IMR-90 (cell line): Measurements from ENCODE around the gene JADE2. TPM values are rescaled to one million over a fixed set of nuclear protein-coding genes. Genes with fewer than 3 reads are reported as not detected.

ENCODE experiments used
- ATAC-seq: fragments of 200-7000 bp; cut with Tn5 transposase; 2 replicates; pipeline ENCODE4 v1.9.1; 2020; ENCODE audit warnings: low read depth, mild to moderate bottlenecking, moderate library complexity
- BruUV-seq: library from RNA; stranded (reverse); fragments of 400-500 nt; replicated peaks from 2 replicates; lab custom pipeline; 2021; lab: Mats Ljungman, UMichigan
- CTCF ChIA-PET: fragments of 300-600 bp; formaldehyde crosslinking; extraction: SDS; loops from one replicate; lab custom pipeline; 2021; ENCODE audit warnings: antibody characterized with exemption; lab: Yijun Ruan, JAX
- POLR2A ChIA-PET: fragments of 300-600 bp; sonication (Branson Sonifier 250); formaldehyde crosslinking; loops from one replicate; lab custom pipeline; 2022; ENCODE audit warnings: antibody characterized with exemption; ENCODE audit not compliant: unreplicated experiment; lab: Charles Lee
- DNase-seq: peaks from one replicate; pipeline ENCODE4 v3.0.0; 2013
- H2AFZ ChIP-seq: replicated peaks from 2 replicates; pipeline ENCODE3; 2013; ENCODE audit warnings: low read length, mild to moderate bottlenecking; ENCODE audit not compliant: poor library complexity
- H2AK5ac ChIP-seq: 2 replicates; pipeline ENCODE4 v1.6.1; 2013; ENCODE audit warnings: low read depth, low read length, inconsistent platforms
- H2AK9ac ChIP-seq: replicated peaks from 2 replicates; pipeline ENCODE3; 2013; ENCODE audit warnings: mild to moderate bottlenecking, low read depth, low read length, moderate library complexity; ENCODE audit not compliant: poor library complexity
- H2BK120ac ChIP-seq: 2 replicates; pipeline ENCODE4 v1.6.1; 2013; ENCODE audit warnings: low read depth, low read length, inconsistent platforms
- H2BK15ac ChIP-seq: 3 replicates; pipeline ENCODE4 v1.6.1; 2013; ENCODE audit warnings: low read depth, low read length, inconsistent platforms
- H2BK20ac ChIP-seq: 2 replicates; pipeline ENCODE4 v1.6.1; 2013; ENCODE audit warnings: low read depth, mild to moderate bottlenecking, inconsistent platforms, low read length, moderate library complexity
- H2BK5ac ChIP-seq: 2 replicates; pipeline ENCODE4 v1.6.1; 2013; ENCODE audit warnings: mild to moderate bottlenecking, low read depth, low read length, inconsistent platforms; ENCODE audit not compliant: poor library complexity, severe bottlenecking
- H3K14ac ChIP-seq: replicated peaks from 2 replicates; pipeline ENCODE4 v1.6.1; 2013; ENCODE audit warnings: low read depth, low read length, inconsistent platforms
- H3K18ac ChIP-seq: 2 replicates; pipeline ENCODE4 v1.6.1; 2013; ENCODE audit warnings: low read depth, low read length, control low read depth
- H3K23ac ChIP-seq: 2 replicates; pipeline ENCODE4 v1.6.1; 2013; ENCODE audit warnings: low read depth, low read length, inconsistent platforms
- H3K27ac ChIP-seq: 2 replicates; pipeline ENCODE4 v1.5.1; 2013; ENCODE audit warnings: mild to moderate bottlenecking, control low read depth, low read length; ENCODE audit not compliant: insufficient read depth
- H3K27me3 ChIP-seq: 2 replicates; pipeline ENCODE4 v1.6.1; 2013; ENCODE audit warnings: low read length; ENCODE audit not compliant: control insufficient read depth, insufficient read depth
- H3K36me3 ChIP-seq: 2 replicates; pipeline ENCODE4 v1.6.1; 2013; ENCODE audit warnings: low read length, mixed read lengths; ENCODE audit not compliant: control insufficient read depth, insufficient read depth
- H3K4ac ChIP-seq: 2 replicates; pipeline ENCODE4 v1.6.1; 2013; ENCODE audit warnings: low read depth, low read length, inconsistent platforms
- H3K4me1 ChIP-seq: 2 replicates; pipeline ENCODE4 v1.6.1; 2013; ENCODE audit warnings: low read length, mixed read lengths; ENCODE audit not compliant: control insufficient read depth, insufficient read depth
- H3K4me2 ChIP-seq: 2 replicates; pipeline ENCODE4 v1.6.1; 2013; ENCODE audit warnings: low read depth, mild to moderate bottlenecking, control low read depth, low read length, moderate library complexity
- H3K4me3 ChIP-seq: 2 replicates; pipeline ENCODE4 v1.5.1; 2013; ENCODE audit warnings: low read depth, mild to moderate bottlenecking, control low read depth, low read length, moderate library complexity; ENCODE audit not compliant: insufficient read depth
- H3K56ac ChIP-seq: 2 replicates; pipeline ENCODE4 v1.6.1; 2013; ENCODE audit warnings: low read length, inconsistent platforms; ENCODE audit not compliant: insufficient read depth; ENCODE audit errors: extremely low read depth
- H3K79me1 ChIP-seq, 2 experiments: 2 replicates each; pipeline ENCODE4 v1.6.1; 2013; ENCODE audit warnings: low read length in 2 of 2, inconsistent platforms in 1 of 2, low read depth in 1 of 2
- H3K9ac ChIP-seq: 2 replicates; pipeline ENCODE4 v1.6.1; 2013; ENCODE audit warnings: low read depth, low read length, control low read depth
- H3K9me1 ChIP-seq: 2 replicates; pipeline ENCODE4 v1.6.1; 2013; ENCODE audit warnings: low read length, inconsistent platforms; ENCODE audit not compliant: insufficient read depth
- H3K9me3 ChIP-seq: 2 replicates; pipeline ENCODE4 v1.6.1; 2013; ENCODE audit warnings: low read length; ENCODE audit not compliant: control insufficient read depth, insufficient read depth
- H4K20me1 ChIP-seq: 2 replicates; pipeline ENCODE4 v1.6.1; 2013; ENCODE audit warnings: low read length, inconsistent platforms; ENCODE audit not compliant: insufficient read depth
- H4K5ac ChIP-seq: 2 replicates; pipeline ENCODE4 v1.6.1; 2013; ENCODE audit warnings: mild to moderate bottlenecking, low read depth, low read length, control low read depth
- H4K8ac ChIP-seq, 2 experiments: 2 replicates each; pipeline ENCODE4 v1.6.1; 2013; ENCODE audit warnings: low read depth in 2 of 2, low read length in 2 of 2, control low read depth in 1 of 2, inconsistent platforms in 1 of 2
- H4K91ac ChIP-seq: 2 replicates; pipeline ENCODE4 v1.6.1; 2013; ENCODE audit warnings: low read depth, low read length, inconsistent platforms; ENCODE audit not compliant: insufficient read depth
- BHLHE40 ChIP-seq: fragments of 150-350 bp; IDR thresholded peaks from 2 replicates; pipeline ENCODE4 v1.6.1; 2016; ENCODE audit warnings: mild to moderate bottlenecking, low read depth, low read length
- CEBPB ChIP-seq: IDR thresholded peaks from 2 replicates; pipeline ENCODE4 v1.6.1; 2012; ENCODE audit warnings: low read depth, low read length, improper control_type of control experiment
- CTCF ChIP-seq: conservative IDR thresholded peaks from 2 replicates; pipeline ENCODE4 v1.5.1; 2012; ENCODE audit warnings: mild to moderate bottlenecking, low read depth, low read length, improper control_type of control experiment
- FOS ChIP-seq: fragments of 150-350 bp; IDR thresholded peaks from 2 replicates; pipeline ENCODE4 v1.6.1; 2016; ENCODE audit warnings: low read depth, low read length
- MAFK ChIP-seq: IDR thresholded peaks from 2 replicates; pipeline ENCODE4 v1.6.1; 2012; ENCODE audit warnings: low read depth, low read length, improper control_type of control experiment
- MAZ ChIP-seq: IDR thresholded peaks from 2 replicates; pipeline ENCODE4 v1.6.1; 2012; ENCODE audit warnings: low read depth, mild to moderate bottlenecking, low read length, improper control_type of control experiment, moderate library complexity, borderline replicate concordance
- NFE2L2 ChIP-seq: fragments of 150-350 bp; IDR thresholded peaks from 2 replicates; pipeline ENCODE4 v1.6.1; 2016; ENCODE audit warnings: low read depth, mild to moderate bottlenecking, low read length
- POLR2A ChIP-seq: IDR thresholded peaks from 2 replicates; pipeline ENCODE4 v1.6.1; 2012; ENCODE audit warnings: mild to moderate bottlenecking, low read depth, low read length
- RAD21 ChIP-seq: IDR thresholded peaks from 2 replicates; pipeline ENCODE4 v1.6.1; 2012; ENCODE audit warnings: low read length, improper control_type of control experiment
- RCOR1 ChIP-seq: IDR thresholded peaks from 2 replicates; pipeline ENCODE4 v1.6.1; 2012; ENCODE audit warnings: mild to moderate bottlenecking, low read length, improper control_type of control experiment; ENCODE audit not compliant: insufficient replicate concordance
- RFX5 ChIP-seq: IDR thresholded peaks from 2 replicates; pipeline ENCODE4 v1.8.0; 2012; ENCODE audit warnings: low read depth, mild to moderate bottlenecking, low read length, moderate library complexity
- SMC3 ChIP-seq: fragments of 150-350 bp; IDR thresholded peaks from 2 replicates; pipeline ENCODE4 v1.6.1; 2016; ENCODE audit warnings: low read depth, mild to moderate bottlenecking, antibody characterized with exemption, low read length, moderate library complexity
- WGBS, 2 experiments: methylation state at CpG; one replicate each; pipeline versions ENCODE4 v1.1.5 to v1.1.7; 2013; ENCODE audit warnings: missing lambda C conversion rate in 2 of 2; ENCODE audit not compliant: insufficient read length in 1 of 2; ENCODE audit errors: extremely low coverage in 2 of 2; 5-methylcytosine and 5-hydroxymethylcytosine counted together
- dilution Hi-C: fragments of 300-500 bp; cut with HindIII; formaldehyde crosslinking; loops from one replicate; pipeline ENCODE4 v1.14.3; 2018; ENCODE audit warnings: low sequenced_read_pairs; ENCODE audit not compliant: unreplicated experiment
- in situ Hi-C: fragments of 300-500 bp; cut with MboI; formaldehyde crosslinking; loops from 3 replicates; pipeline ENCODE4 v1.14.3; 2019; ENCODE audit warnings: low sequenced_read_pairs, inconsistent platforms, mixed read lengths
- intact Hi-C: fragments of 100-400 bp; cut with micrococcal nuclease; formaldehyde crosslinking; loops from 2 replicates; pipeline ENCODE4 v1.10.0; 2022
- polyA plus RNA-seq, 3 experiments: library from polyadenylated mRNA; depleted of rRNA; stranded (reverse); fragments of >200 nt; gene quantifications; 2 replicates each; pipeline ENCODE4 v1.2.3, GENCODE V29; 2012; ENCODE audit warnings: low replicate concordance in 1 of 3
- total RNA-seq: library from RNA; depleted of rRNA; stranded (reverse); fragments of >200 nt; gene quantifications from 2 replicates; pipeline ENCODE4 v1.2.3, GENCODE V29; 2012
- TF ChIP-seq, protein P1 (sequence below): fragments of 150-350 bp; IDR thresholded peaks from 2 replicates; pipeline ENCODE4 v1.6.1; 2017; ENCODE audit warnings: mild to moderate bottlenecking, antibody characterized with exemption, low read length, low read depth

JADE2 gene
- total and polyA plus RNA-seq, 2 of the 4 experiments (the other 2 are of a cell fraction), result 13.3 to 14.9 TPM

DNA sequence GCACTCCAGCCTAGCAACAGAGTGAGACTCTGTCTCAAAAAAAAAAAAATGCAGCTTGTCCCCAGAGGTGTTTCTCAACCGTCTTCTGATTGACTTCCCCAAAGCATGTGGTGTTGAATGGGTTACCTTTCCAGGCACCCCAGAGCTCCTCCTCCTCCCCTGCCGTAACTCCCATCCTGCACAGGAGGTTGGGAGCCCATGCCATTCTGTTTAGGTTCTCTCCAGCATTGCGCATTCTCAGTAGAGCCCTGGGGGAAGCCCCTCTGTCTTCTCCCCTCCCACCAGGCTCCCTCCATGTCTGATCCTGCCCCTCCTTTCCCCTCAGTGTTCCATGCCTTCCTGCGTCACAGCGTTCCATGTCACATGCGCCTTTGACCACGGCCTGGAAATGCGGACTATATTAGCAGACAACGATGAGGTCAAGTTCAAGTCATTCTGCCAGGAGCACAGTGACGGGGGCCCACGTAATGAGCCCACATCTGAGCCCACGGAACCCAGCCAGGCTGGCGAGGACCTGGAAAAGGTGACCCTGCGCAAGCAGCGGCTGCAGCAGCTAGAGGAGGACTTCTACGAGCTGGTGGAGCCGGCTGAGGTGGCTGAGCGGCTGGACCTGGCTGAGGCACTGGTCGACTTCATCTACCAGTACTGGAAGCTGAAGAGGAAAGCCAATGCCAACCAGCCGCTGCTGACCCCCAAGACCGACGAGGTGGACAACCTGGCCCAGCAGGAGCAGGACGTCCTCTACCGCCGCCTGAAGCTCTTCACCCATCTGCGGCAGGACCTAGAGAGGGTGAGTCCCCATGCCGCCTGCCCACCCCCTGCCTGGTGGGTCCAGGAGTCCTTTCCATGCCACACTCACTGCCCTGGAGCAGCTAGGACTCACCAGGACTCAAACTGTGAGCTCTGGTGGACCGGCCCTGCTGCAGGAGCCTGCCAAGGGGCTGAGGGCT lies 40.6 kb downstream of the JADE2 start (continued):
- TF ChIP-seq BHLHE40 (no peak), RAD21 (no peak), POLR2A (no peak)

DNA sequence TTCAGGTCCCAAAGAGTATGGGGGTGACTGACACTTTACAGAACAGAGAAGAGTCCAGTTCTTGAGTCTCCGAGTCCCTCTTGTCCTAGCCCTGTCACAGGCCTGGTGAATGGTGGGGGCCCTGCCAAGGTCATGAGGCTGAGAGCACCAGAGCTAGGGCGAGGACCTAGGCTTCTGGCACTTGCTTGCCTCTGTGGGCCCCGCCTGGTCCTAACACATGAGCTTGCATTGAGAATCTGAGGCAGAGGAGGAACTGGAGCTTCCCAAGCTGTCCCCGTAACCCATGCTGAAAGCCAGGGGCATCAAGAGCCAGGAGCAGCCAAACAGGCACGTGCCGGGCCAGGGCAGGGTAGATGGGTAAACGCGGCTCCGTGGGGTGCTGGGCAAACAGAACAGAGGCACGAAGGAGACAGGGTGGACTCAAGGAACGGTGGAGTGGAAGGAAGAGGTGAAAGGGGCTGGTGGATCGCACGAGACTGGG lies 41.3 kb downstream of the JADE2 start:
- Histone ChIP-seq H3K23ac (no peak overlapping the region), H4K91ac (no peak overlapping the region), H3K4me1 (peaks cover 20% of the 10 kb centered on the region), H2BK20ac (no peak overlapping the region), H4K20me1 (peaks cover 6% of the 10 kb centered on the region), H3K18ac (no peak overlapping the region), H2AK5ac (peak overlapping the region; percentile 26; the same call in 1 of the 2 replicates), H3K14ac (no peak overlapping the region), H2AFZ (no peak overlapping the region), H3K56ac (no peak overlapping the region), H3K4ac (no peak overlapping the region), H3K79me1 (peaks cover 3 to 38% of the 10 kb centered on the region in 2 experiments; a peak in 1 of 4 replicates), H2BK5ac (no peak overlapping the region), H4K5ac (no peak overlapping the region), H3K9ac (no peak overlapping the region), H3K4me2 (no peak overlapping the region), H3K27ac (no peak overlapping the region), H3K9me3 (no peaks in the 10 kb centered on the region), H2BK15ac (no peak overlapping the region), H4K8ac (no peak overlapping the region), H3K9me1 (peaks cover 22% of the 10 kb centered on the region), H3K4me3 (no peak overlapping the region), H2BK120ac (no peak overlapping the region), H3K36me3 (peaks cover 70% of the 10 kb centered on the region), H2AK9ac (no peak overlapping the region), H3K27me3 (no peaks in the 10 kb centered on the region)
- no TSS peak for BruUV-seq
- POLR2A ChIA-PET, result no interaction called here
- WGBS, 2 experiments, result 100% methylated on average over 2 of the region's 13 CpGs; no CpG with 5 or more reads in 1 of the 2 experiments
- in situ Hi-C loops, result no loop called here
- dilution Hi-C loops, result no loop called here
- DNase-seq, result no peak
- CTCF ChIA-PET, result interaction anchor here (1.5 kb wide), 1 partner anchor 39 kb away, joined by 4 read pairs; no protein-coding TSS in a partner anchor
- intact Hi-C loops, result no loop called here
- no peak for ATAC-seq
- TF ChIP-seq RFX5 (no peak), CTCF (no peak), FOS (no peak), MAFK (no peak), SMC3 (no peak), RCOR1 (no peak), CEBPB (no peak), MAZ (no peak), NFE2L2 (no peak)
- TF ChIP-seq, protein P1, sequence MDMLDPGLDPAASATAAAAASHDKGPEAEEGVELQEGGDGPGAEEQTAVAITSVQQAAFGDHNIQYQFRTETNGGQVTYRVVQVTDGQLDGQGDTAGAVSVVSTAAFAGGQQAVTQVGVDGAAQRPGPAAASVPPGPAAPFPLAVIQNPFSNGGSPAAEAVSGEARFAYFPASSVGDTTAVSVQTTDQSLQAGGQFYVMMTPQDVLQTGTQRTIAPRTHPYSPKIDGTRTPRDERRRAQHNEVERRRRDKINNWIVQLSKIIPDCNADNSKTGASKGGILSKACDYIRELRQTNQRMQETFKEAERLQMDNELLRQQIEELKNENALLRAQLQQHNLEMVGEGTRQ, result no peak
